Liver (tissue), 9 donors: ENCODE measurements around the gene MCM9. TPM values are rescaled to one million over a fixed set of nuclear protein-coding genes. Genes with fewer than 3 reads are reported as not detected.

Source experiments
- DNase-seq: peaks from one replicate; pipeline ENCODE4 v3.0.0-alpha.2; 2017; ENCODE audit warnings: low spot score
- H3K27ac ChIP-seq, 2 donors: one replicate each; pipeline ENCODE4 v1.7.0; 2013; ENCODE audit warnings: inconsistent platforms in 2 of 2, low read length in 2 of 2, control low read depth in 1 of 2, low read depth in 1 of 2, mild to moderate bottlenecking in 1 of 2
- H3K27me3 ChIP-seq, 4 donors: one replicate each; pipeline versions ENCODE4 v1.6.1 to v1.7.0; 2013; ENCODE audit warnings: low read length in 3 of 4, inconsistent platforms in 1 of 4, mild to moderate bottlenecking in 1 of 4, moderate library complexity in 1 of 4; ENCODE audit not compliant: control insufficient read depth in 4 of 4, insufficient read depth in 4 of 4
- H3K36me3 ChIP-seq, 4 donors: one replicate each; pipeline versions ENCODE4 v1.6.1 to v1.7.0; 2013; ENCODE audit warnings: low read length in 3 of 4, mild to moderate bottlenecking in 3 of 4, low read depth in 1 of 4, moderate library complexity in 1 of 4; ENCODE audit not compliant: control insufficient read depth in 4 of 4, insufficient read depth in 3 of 4
- H3K4me1 ChIP-seq, 4 donors: one replicate each; pipeline versions ENCODE4 v1.6.1 to v1.7.0; 2013; ENCODE audit warnings: low read length in 3 of 4, mild to moderate bottlenecking in 3 of 4, moderate library complexity in 1 of 4; ENCODE audit not compliant: control insufficient read depth in 4 of 4, insufficient read depth in 4 of 4
- H3K4me3 ChIP-seq, 3 donors: one replicate each; pipeline versions ENCODE4 v1.6.1 to v1.7.0; 2013; ENCODE audit warnings: low read length in 3 of 3, control low read depth in 1 of 3, low read depth in 1 of 3, mild to moderate bottlenecking in 1 of 3
- H3K9ac ChIP-seq, 2 donors: one replicate each; pipeline ENCODE4 v1.7.0; 2013; ENCODE audit warnings: low read length in 2 of 2, mild to moderate bottlenecking in 2 of 2, moderate library complexity in 2 of 2, control low read depth in 1 of 2, low read depth in 1 of 2
- H3K9me3 ChIP-seq, 4 donors: one replicate each; pipeline versions ENCODE4 v1.6.1 to v1.7.0; 2013; ENCODE audit warnings: low read length in 3 of 4; ENCODE audit not compliant: control insufficient read depth in 4 of 4
- CTCF ChIP-seq: fragments of 150-350 bp; IDR thresholded peaks from 2 replicates; pipeline ENCODE4 v1.5.1; 2017; ENCODE audit warnings: improper control_type of control experiment, low read depth, low read length; ENCODE audit not compliant: missing input control
- EGR1 ChIP-seq, 2 donors: IDR thresholded peaks; 2 replicates each; pipeline ENCODE4 v1.6.1; 2016 to 2018; ENCODE audit warnings: antibody characterized with exemption in 2 of 2, low read depth in 2 of 2
- FOXA1 ChIP-seq: IDR thresholded peaks from 2 replicates; pipeline ENCODE4 v1.6.1; 2016; ENCODE audit warnings: antibody characterized with exemption
- FOXA2 ChIP-seq: IDR thresholded peaks from 2 replicates; pipeline ENCODE4 v1.6.1; 2016; ENCODE audit warnings: antibody characterized with exemption
- HNF4A ChIP-seq, 2 donors: conservative IDR thresholded peaks; 2 replicates each; pipeline ENCODE4 v1.6.1; 2016; ENCODE audit warnings: antibody characterized with exemption in 2 of 2, mild to moderate bottlenecking in 2 of 2
- HNF4G ChIP-seq: IDR thresholded peaks from 2 replicates; pipeline ENCODE4 v1.6.1; 2016; ENCODE audit warnings: antibody characterized with exemption
- MAX ChIP-seq: IDR thresholded peaks from 2 replicates; pipeline ENCODE4 v1.6.1; 2016; ENCODE audit warnings: antibody characterized with exemption
- REST ChIP-seq: IDR thresholded peaks from 2 replicates; pipeline ENCODE4 v1.6.1; 2016; ENCODE audit warnings: antibody characterized with exemption, mild to moderate bottlenecking
- TAF1 ChIP-seq: conservative IDR thresholded peaks from 2 replicates; pipeline ENCODE4 v1.6.1; 2016; ENCODE audit warnings: antibody characterized with exemption, mild to moderate bottlenecking
- YY1 ChIP-seq: IDR thresholded peaks from 2 replicates; pipeline ENCODE4 v1.6.1; 2016; ENCODE audit warnings: antibody characterized with exemption, mild to moderate bottlenecking
- ZBTB33 ChIP-seq: IDR thresholded peaks from 2 replicates; pipeline ENCODE4 v1.6.1; 2016; ENCODE audit warnings: antibody characterized with exemption
- WGBS: extraction: QIAGEN DNeasy Blood & Tissue Kit; methylation state at CpG from one replicate; pipeline ENCODE4 v1.1.7; 2013; 5-methylcytosine and 5-hydroxymethylcytosine counted together
- polyA plus RNA-seq, 2 donors: library from polyadenylated mRNA; stranded (reverse) in 1 of 2; unstranded in 1 of 2; fragments of 200-250 nt in 1 of 2; fragments of >200 nt in 1 of 2; fragmentation: Nextera tagmentation in 1 of 2; extraction: Ambion mirVana in 1 of 2; gene quantifications; one replicate each; pipeline versions ENCODE4 v1.2.1 to v1.2.3, GENCODE V29; 2013 to 2015
- total RNA-seq, 2 donors: library from RNA; depleted of rRNA; stranded (reverse); fragments of >200 nt; gene quantifications; one replicate each; pipeline ENCODE4 v1.2.3, GENCODE V29; 2014
- donor health status: healthy.
- donor health status: healthy.
- donor health status: healthy.
- donor health status: healthy.
- donor health status: healthy.

MCM9 gene
- total and polyA plus RNA-seq, 4 donors = 3.6 to 17.4 (median 8.7) TPM

GRCh38 chr6:118789954-118790353, 145.0 kb downstream of the MCM9 start (continued):
- TF ChIP-seq ZBTB33 = no peak
- no peak for TF ChIP-seq CTCF
- no peak for TF ChIP-seq YY1
- no peak for TF ChIP-seq HNF4G
- TF ChIP-seq TAF1 = no peak
- TF ChIP-seq HNF4A (conservative IDR thresholded peaks at IDR 0.05) = no peak
- no peak for TF ChIP-seq FOXA1

GRCh38 chr6:118789419-118789818, 145.5 kb downstream of the MCM9 start:
- Histone ChIP-seq H3K36me3 (no peaks in the 10 kb centered on the region), H3K4me3 (no peak overlapping the region), H3K27me3 (no peaks in the 10 kb centered on the region), H3K27ac (no peak overlapping the region), H3K4me1 (peaks cover 0 to 6% (median 3%) of the 10 kb centered on the region in 4 donors), H3K9ac (no peak overlapping the region), H3K9me3 (no peaks in the 10 kb centered on the region)
- WGBS = 97% methylated on average over 5 of the region's 5 CpGs
- DNase-seq = no peak
- TF ChIP-seq FOXA2 (no peak), FOXA1 (no peak), EGR1 (IDR thresholded peaks at IDR 0.05; ENCODE audit: low read depth in 2 of 2) (no peak), MAX (no peak), TAF1 (no peak), REST (no peak), CTCF (no peak)
